Mononuclear cell (primary cell): ENCODE results near the gene NR6A1. TPM values are rescaled to one million over a fixed set of nuclear protein-coding genes. Genes with fewer than 3 reads are reported as not detected.

Experiments used
- H3K27me3 ChIP-seq: 2 replicates; pipeline ENCODE4 v1.6.0; 2011; ENCODE audit warnings: low read length, control low read depth; ENCODE audit not compliant: insufficient read depth
- H3K4me1 ChIP-seq: 2 replicates; pipeline ENCODE4 v1.5.1; 2011; ENCODE audit warnings: mild to moderate bottlenecking, low read length, control low read depth; ENCODE audit not compliant: insufficient read depth
- H3K4me3 ChIP-seq: 2 replicates; pipeline ENCODE4 v1.5.1; 2011; ENCODE audit warnings: mild to moderate bottlenecking, low read length, moderate library complexity
- H3K9me3 ChIP-seq: 2 replicates; pipeline ENCODE4 v1.5.1; 2011; ENCODE audit warnings: low read depth, mild to moderate bottlenecking, control low read depth, low read length
- total RNA-seq: library from RNA; depleted of rRNA; stranded (reverse); fragments of >200 nt; gene quantifications from one replicate; pipeline ENCODE4 v1.2.3, GENCODE V29; 2012

Gene NR6A1
- total RNA-seq, 1 donor, result 0.42 TPM

- no peaks in the 10 kb centered on the region for H3K27me3 ChIP-seq
- H3K9me3 ChIP-seq, result no peaks in the 10 kb centered on the region
- H3K4me1 ChIP-seq, result peaks cover 11% of the 10 kb centered on the region
- H3K4me3 ChIP-seq, result no peak overlapping the region
Observed at GRCh38 chr9:124495126-124496074, 275.7 kb downstream of the NR6A1 start.

- Histone ChIP-seq H3K9me3 (no peaks in the 10 kb centered on the region), H3K4me3 (no peak overlapping the region), H3K27me3 (no peaks in the 10 kb centered on the region), H3K4me1 (peaks cover 11% of the 10 kb centered on the region)
Observed at GRCh38 chr9:124493794-124494479, 277.2 kb downstream of the NR6A1 start.

DNA sequence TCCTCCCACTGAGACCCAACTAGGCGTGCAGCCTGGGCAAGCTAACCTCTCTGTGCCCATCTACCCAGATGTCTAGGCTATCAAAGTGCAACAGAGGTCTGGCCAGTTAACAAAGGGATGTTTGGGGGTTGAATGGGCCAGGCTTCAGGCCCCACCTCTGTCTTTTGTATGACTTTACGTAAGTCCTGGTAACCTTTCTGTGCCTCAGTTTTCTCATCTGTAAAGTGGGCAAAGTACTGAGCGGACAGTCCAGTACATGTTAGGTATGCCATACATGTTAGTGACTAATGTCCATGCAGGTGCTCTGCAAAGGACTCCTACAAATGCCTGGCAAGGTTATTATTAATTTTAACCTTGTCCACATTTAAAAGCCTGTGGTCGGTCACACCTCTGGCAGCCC is 277.9 kb downstream of the NR6A1 start:
- Histone ChIP-seq H3K9me3 (no peaks in the 10 kb centered on the region), H3K27me3 (no peaks in the 10 kb centered on the region), H3K4me3 (no peak overlapping the region), H3K4me1 (peaks cover 11% of the 10 kb centered on the region)

DNA sequence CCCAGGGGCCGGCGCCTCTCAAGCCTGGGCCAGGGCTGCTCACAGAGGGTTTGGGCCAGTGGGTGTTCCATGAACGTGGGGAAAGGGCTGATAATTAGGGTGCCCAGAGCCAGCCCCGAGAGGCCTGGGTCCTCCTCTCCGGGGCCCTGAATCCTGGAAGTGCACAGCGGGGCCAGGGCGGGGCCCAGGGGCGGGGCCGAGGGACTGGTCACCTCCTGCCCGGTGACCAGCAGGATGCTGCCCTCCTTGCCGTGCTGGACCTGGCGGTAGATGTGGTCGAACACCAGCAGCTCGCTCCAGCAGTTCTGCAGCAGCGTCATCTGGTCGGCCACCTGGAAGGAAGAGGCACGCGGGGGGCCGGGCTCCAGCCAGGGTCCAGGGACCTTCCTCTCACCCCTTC is 278.3 kb downstream of the NR6A1 start:
- no peaks in the 10 kb centered on the region for H3K27me3 ChIP-seq
- H3K4me3 ChIP-seq, result no peak overlapping the region
- peaks cover 11% of the 10 kb centered on the region for H3K4me1 ChIP-seq
- H3K9me3 ChIP-seq, result no peaks in the 10 kb centered on the region

DNA sequence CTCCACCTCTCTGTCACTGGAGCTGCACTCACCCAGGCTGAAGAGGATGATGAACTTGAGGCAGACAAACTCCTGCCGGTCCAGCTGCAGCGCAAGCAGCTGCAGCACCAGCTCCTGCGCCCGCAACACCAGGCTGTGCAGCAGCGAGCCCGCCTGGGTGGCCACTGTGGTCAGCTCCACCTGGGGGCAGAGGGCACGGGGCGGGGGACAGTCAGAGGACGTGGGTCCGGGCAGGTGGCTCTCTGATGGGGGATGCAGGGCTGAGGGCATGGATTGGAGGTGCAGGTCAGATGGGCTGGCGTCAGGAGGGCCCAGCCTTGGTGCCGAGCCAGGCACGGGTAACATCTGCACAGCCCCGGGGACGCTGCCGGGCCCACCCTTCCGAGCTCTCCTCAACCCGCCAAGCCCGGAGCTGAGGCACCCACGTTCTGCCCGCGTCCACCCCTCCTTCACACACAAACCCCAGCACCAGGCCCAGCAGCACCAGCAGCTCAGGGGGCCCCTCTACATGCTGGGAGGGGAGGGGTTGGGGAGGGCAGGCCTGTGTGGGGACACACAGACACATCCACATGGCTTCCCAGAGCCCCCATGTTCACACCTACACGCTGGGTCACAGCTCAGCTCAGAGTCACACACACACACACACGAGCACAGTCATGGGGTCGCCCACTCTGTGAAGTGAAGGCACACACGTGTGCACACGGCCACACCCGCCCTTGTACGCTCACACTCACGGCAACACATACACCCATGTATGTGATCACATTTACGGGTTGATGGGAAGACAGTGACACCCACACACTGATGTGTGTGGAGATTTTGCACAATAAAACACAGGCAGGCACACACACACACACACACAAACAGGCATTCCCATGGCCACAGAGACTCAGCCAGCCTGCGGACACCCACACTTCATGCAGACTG is 279.8 kb downstream of the NR6A1 start:
- H3K4me3 ChIP-seq, result no peak overlapping the region
- no peaks in the 10 kb centered on the region for H3K9me3 ChIP-seq
- peaks cover 10% of the 10 kb centered on the region for H3K4me1 ChIP-seq
- no peaks in the 10 kb centered on the region for H3K27me3 ChIP-seq

- no peaks in the 10 kb centered on the region for H3K4me1 ChIP-seq
- H3K9me3 ChIP-seq, result no peaks in the 10 kb centered on the region
- H3K27me3 ChIP-seq, result no peaks in the 10 kb centered on the region
- H3K4me3 ChIP-seq, result no peak overlapping the region
Observed at GRCh38 chr9:124490004-124490403, 281.1 kb downstream of the NR6A1 start.

DNA sequence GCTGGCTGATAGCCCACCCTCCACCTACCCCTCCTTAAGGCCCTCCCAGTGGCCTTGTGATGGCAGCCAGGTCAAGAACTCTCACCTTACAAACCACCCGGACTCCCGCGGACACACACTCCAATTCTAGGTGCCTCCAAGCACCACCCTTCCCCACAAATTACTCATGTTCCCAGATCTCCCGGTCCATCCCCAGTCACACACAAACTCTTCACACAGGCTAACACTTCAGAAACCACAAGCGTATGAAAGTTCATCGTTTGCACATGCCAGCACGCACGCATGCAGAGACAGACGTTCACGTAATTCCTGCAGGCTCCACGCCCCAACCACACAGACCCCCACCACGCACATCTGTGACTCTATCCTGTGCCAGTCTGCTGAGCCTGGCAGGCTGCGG is 281.9 kb downstream of the NR6A1 start:
- Histone ChIP-seq H3K4me1 (no peaks in the 10 kb centered on the region), H3K27me3 (no peaks in the 10 kb centered on the region), H3K9me3 (no peaks in the 10 kb centered on the region), H3K4me3 (no peak overlapping the region)

GRCh38 chr9:124488641-124489210 is 282.4 kb downstream of the NR6A1 start:
- no peaks in the 10 kb centered on the region for H3K27me3 ChIP-seq
- no peaks in the 10 kb centered on the region for H3K9me3 ChIP-seq
- H3K4me3 ChIP-seq, result no peak overlapping the region
- no peaks in the 10 kb centered on the region for H3K4me1 ChIP-seq

GRCh38 chr9:124487260-124488182 is 283.6 kb downstream of the NR6A1 start:
- H3K9me3 ChIP-seq, result no peaks in the 10 kb centered on the region
- no peaks in the 10 kb centered on the region for H3K27me3 ChIP-seq
- no peaks in the 10 kb centered on the region for H3K4me1 ChIP-seq

DNA sequence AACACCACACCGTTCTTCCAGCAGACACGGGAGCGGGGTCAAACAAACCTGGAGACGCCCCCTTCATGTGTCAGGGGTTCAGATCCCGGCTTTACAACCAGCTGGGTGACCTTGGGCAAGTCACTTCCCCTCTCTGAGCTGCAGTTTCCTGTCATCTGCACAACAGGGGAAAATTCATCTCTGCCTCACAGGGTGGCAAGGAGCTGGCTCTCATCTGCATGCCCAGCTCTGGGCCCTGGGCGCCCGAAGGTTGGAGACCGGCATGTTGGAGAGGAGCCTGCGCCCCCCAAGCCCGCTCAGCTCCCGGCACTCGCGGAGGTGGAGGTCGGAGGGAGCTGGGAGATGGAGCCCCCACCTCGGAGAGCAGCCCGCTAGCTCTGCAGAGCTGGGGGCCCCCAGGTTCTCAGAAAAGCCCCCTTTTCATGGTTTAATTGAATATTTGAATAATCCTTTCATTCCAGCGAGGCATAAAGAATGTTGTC is 284.3 kb downstream of the NR6A1 start:
- no peaks in the 10 kb centered on the region for H3K9me3 ChIP-seq
- H3K4me1 ChIP-seq, result no peaks in the 10 kb centered on the region
- no peaks in the 10 kb centered on the region for H3K27me3 ChIP-seq
- H3K4me3 ChIP-seq, result no peak overlapping the region

More at GRCh38 chr9:124487260-124488182, 283.6 kb downstream of the NR6A1 start:
- H3K4me3 ChIP-seq, result no peak overlapping the region

DNA sequence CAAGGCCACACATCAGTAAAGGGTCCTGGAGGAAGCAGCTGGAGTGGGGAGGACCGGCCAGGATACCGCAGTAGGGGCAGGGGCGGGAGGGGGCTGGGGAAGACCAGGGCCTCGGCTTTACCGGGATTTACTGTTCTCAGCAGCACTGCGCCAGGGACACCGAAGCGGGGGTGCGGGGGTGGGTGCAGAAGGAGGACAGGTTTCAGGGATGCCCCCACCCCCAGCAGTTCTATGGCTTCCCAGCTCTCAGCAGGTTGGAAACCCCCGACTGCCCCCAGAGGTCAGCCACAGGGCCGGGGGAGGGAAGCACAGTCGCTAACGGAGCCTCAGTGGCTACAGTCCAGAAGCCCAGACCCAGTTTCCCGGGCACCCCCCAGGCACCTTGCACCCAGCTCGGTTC is 285.2 kb downstream of the NR6A1 start:
- Histone ChIP-seq H3K27me3 (no peaks in the 10 kb centered on the region), H3K4me1 (no peaks in the 10 kb centered on the region), H3K9me3 (no peaks in the 10 kb centered on the region), H3K4me3 (no peak overlapping the region)

GRCh38 chr9:124485201-124485600 is 285.9 kb downstream of the NR6A1 start:
- Histone ChIP-seq H3K4me1 (no peaks in the 10 kb centered on the region), H3K27me3 (no peaks in the 10 kb centered on the region), H3K9me3 (no peaks in the 10 kb centered on the region), H3K4me3 (no peak overlapping the region)

DNA sequence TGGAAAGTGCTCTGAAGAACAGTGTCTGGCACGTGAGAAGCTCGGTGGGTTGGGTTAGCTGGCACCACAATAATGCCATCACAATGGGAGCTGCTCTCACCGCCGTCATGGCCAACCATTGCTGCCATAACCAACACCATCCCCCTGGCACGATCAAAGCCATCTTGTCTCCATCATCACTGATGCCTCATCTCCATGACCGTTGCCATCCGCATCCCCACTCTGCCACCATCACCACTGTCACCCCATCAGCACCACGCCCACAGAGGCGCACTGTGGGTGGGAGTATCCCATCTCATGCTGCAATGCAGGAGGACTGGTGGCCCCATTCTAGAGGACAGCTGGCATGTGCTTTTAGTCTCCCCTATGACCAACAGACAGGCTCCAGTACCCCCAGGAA is 287.6 kb downstream of the NR6A1 start:
- H3K9me3 ChIP-seq, result no peaks in the 10 kb centered on the region
- no peak overlapping the region for H3K4me3 ChIP-seq
- no peaks in the 10 kb centered on the region for H3K4me1 ChIP-seq
- no peaks in the 10 kb centered on the region for H3K27me3 ChIP-seq
